Measurements from ENCODE around the gene AGAP2.

DNA sequence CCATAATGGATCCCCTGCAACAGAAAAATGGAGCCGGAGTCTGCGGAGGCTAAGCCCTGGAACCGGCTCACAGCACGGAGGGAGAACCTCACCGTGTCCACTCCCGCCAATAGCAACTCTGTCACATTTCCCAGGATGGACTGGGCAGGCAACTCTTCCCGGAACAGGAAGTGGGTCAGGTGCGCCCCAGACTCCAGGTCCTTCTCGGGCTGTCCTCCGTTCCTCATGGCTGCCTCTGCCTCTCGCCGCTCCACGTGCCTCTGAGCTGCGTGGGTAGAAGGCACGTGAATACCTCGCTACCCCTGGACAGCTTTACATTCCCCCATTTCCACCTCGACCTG, 26.1 kb upstream of the AGAP2 start:
- TF ChIP-seq EZH2phosphoT487 (conservative IDR thresholded peaks at IDR 0.05; ENCODE audit: low read length) = no peak
- TF ChIP-seq, protein P1, sequence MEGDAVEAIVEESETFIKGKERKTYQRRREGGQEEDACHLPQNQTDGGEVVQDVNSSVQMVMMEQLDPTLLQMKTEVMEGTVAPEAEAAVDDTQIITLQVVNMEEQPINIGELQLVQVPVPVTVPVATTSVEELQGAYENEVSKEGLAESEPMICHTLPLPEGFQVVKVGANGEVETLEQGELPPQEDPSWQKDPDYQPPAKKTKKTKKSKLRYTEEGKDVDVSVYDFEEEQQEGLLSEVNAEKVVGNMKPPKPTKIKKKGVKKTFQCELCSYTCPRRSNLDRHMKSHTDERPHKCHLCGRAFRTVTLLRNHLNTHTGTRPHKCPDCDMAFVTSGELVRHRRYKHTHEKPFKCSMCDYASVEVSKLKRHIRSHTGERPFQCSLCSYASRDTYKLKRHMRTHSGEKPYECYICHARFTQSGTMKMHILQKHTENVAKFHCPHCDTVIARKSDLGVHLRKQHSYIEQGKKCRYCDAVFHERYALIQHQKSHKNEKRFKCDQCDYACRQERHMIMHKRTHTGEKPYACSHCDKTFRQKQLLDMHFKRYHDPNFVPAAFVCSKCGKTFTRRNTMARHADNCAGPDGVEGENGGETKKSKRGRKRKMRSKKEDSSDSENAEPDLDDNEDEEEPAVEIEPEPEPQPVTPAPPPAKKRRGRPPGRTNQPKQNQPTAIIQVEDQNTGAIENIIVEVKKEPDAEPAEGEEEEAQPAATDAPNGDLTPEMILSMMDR (IDR thresholded peaks at IDR 0.05; ENCODE audit: insufficient read depth, low read length, poor library complexity, severe bottlenecking) = no peak

All from SU-DHL-6 (cell line).